Activated T-cell treated with anti-CD3 and anti-CD28 coated beads, Interleukin-2, amount 50 U/mL, for 24 hours (primary cell): Measurements from ENCODE around the gene ADD1.

Experiments used
- DNase-seq: peaks from one replicate; pipeline ENCODE4 v3.0.0-alpha.2; 2020
- H3K27ac Mint-ChIP-seq: 2 replicates; pipeline ENCODE4 v1.8.0; 2020; ENCODE audit warnings: mild to moderate bottlenecking, mixed read lengths
- H3K27me3 Mint-ChIP-seq: 2 replicates; pipeline ENCODE4 v1.8.0; 2020; ENCODE audit warnings: mixed read lengths
- H3K36me3 Mint-ChIP-seq: 2 replicates; pipeline ENCODE4 v1.8.0; 2020; ENCODE audit warnings: low read depth, mixed read lengths
- H3K4me1 Mint-ChIP-seq: 2 replicates; pipeline ENCODE4 v1.8.0; 2020; ENCODE audit warnings: low read depth, mixed read lengths
- H3K4me3 Mint-ChIP-seq: 2 replicates; pipeline ENCODE4 v1.8.0; 2020; ENCODE audit warnings: mild to moderate bottlenecking, moderate library complexity, mixed read lengths
- H3K9me3 Mint-ChIP-seq: 2 replicates; pipeline ENCODE4 v1.8.0; 2020; ENCODE audit warnings: mixed read lengths

The ADD1 gene

GRCh38 chr4:2850966-2851798 is 7.5 kb downstream of the ADD1 start:
- peak overlapping the region; percentile 80 for H3K27ac Mint-ChIP-seq
- H3K27me3 Mint-ChIP-seq = no peaks in the 10 kb centered on the region
- no peak overlapping the region for H3K4me3 Mint-ChIP-seq
- no peaks in the 10 kb centered on the region for H3K9me3 Mint-ChIP-seq
- DNase-seq = no peak
- peaks cover 78% of the 10 kb centered on the region for H3K4me1 Mint-ChIP-seq
- peaks cover 29% of the 10 kb centered on the region for H3K36me3 Mint-ChIP-seq

DNA sequence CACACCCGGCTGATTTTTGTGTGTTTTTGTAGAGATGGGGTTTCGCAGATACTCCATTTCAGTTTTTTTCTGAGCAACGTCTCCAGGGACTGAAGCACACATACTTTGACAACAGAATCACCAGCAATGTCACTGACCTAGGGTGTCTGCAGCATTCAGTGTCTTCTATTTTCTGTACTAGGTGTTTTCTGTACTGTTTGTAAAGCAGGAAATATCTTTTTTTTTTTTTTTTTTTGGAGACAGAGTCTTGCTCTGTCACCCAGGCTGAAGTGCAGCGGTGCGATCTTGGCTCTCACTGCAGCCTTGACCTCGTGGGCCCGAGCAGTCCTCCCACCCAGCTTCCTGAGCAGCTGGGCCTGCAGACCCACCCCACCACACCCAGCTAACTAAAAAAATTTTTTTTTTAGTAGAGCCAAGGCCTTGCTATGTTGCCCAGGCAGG is 8.9 kb downstream of the ADD1 start:
- Mint-ChIP-seq H3K36me3 (peaks cover 31% of the 10 kb centered on the region), H3K27me3 (no peaks in the 10 kb centered on the region), H3K27ac (peak overlapping the region; percentile 87), H3K4me1 (peaks cover 74% of the 10 kb centered on the region), H3K9me3 (no peaks in the 10 kb centered on the region), H3K4me3 (peak overlapping the region; percentile 52)
- DNase-seq = no peak

DNA sequence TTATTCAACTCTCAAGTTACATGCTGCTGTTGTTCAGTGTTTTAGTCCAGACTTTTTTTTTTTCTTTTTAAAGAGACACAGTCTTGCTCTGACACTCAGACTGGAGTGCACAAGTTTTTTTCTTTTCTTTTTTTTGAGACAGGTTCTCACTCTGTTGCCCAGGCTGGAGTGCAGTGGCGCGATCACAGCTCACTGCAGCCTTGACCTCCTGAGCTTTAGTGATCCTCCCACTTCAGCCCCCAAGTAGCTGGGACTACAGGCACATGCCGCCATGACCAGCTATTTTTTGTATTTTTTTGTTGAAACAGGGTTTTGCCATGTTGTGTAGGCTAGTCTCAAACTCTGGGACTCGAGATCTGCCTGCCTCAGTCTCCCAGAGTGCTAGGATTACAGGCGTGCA is 11.9 kb downstream of the ADD1 start:
- Mint-ChIP-seq H3K9me3 (no peaks in the 10 kb centered on the region), H3K36me3 (peaks cover 39% of the 10 kb centered on the region), H3K27me3 (no peaks in the 10 kb centered on the region), H3K4me1 (peaks cover 77% of the 10 kb centered on the region), H3K27ac (no peak overlapping the region), H3K4me3 (no peak overlapping the region)
- DNase-seq = no peak

DNA sequence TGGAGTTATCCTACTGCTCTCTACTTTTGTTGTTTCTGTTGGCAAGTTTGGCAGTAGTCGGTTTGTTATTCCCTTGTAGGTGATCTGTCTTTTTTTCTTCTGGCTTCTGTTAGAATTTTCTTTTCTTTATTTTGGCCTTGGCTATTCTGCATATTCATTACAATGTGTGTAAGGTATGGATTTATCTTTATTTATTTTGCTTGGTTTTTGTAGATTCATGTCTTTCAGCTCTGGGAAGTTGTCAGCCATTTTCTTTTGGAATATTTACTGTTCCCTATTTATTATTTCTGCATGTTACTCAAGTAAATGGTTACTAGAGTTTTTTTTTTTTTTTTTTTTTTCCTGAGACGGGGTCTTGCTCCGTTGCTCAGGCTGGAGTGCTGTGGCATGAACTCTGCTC is 12.6 kb downstream of the ADD1 start:
- peaks cover 39% of the 10 kb centered on the region for H3K36me3 Mint-ChIP-seq
- H3K27ac Mint-ChIP-seq = peak overlapping the region; percentile 45
- peaks cover 76% of the 10 kb centered on the region for H3K4me1 Mint-ChIP-seq
- H3K9me3 Mint-ChIP-seq = no peaks in the 10 kb centered on the region
- no peaks in the 10 kb centered on the region for H3K27me3 Mint-ChIP-seq
- H3K4me3 Mint-ChIP-seq = no peak overlapping the region
- no peak for DNase-seq

GRCh38 chr4:2857349-2857927 is 13.8 kb downstream of the ADD1 start:
- Mint-ChIP-seq H3K9me3 (no peaks in the 10 kb centered on the region), H3K4me3 (no peak overlapping the region), H3K27me3 (no peaks in the 10 kb centered on the region), H3K27ac (peak overlapping the region; percentile 27), H3K4me1 (peaks cover 77% of the 10 kb centered on the region), H3K36me3 (peaks cover 38% of the 10 kb centered on the region)
- DNase-seq = no peak

- H3K4me3 Mint-ChIP-seq = no peak overlapping the region
- H3K4me1 Mint-ChIP-seq = peaks cover 76% of the 10 kb centered on the region
- peaks cover 32% of the 10 kb centered on the region for H3K36me3 Mint-ChIP-seq
- peak overlapping the region; percentile 23 for H3K27ac Mint-ChIP-seq
- no peaks in the 10 kb centered on the region for H3K27me3 Mint-ChIP-seq
- no peak for DNase-seq
- no peaks in the 10 kb centered on the region for H3K9me3 Mint-ChIP-seq
Observed at GRCh38 chr4:2858451-2859217, 15.0 kb downstream of the ADD1 start.

DNA sequence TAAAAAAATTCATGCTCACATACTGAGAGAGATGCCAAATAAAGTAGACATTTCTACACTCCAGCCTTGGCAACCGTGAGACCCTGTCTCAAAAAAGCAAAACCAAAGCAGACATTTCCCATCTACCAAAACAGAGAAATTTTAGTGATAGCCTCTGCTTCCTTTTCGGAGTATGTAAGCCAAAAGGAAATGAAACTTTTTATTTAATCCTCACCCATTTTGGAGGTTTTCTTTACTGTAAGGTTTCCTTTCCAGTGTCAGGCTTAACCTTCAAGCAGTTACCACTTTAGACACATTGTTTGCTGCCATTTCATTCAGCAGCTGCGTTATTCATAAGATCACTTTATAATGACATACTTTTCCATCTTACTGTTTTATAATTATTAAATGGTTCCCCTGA is 15.9 kb downstream of the ADD1 start:
- Mint-ChIP-seq H3K4me3 (no peak overlapping the region), H3K27me3 (no peaks in the 10 kb centered on the region), H3K36me3 (peaks cover 23% of the 10 kb centered on the region), H3K9me3 (no peaks in the 10 kb centered on the region), H3K27ac (peak overlapping the region; percentile 12), H3K4me1 (peaks cover 74% of the 10 kb centered on the region)
- DNase-seq = no peak

DNA sequence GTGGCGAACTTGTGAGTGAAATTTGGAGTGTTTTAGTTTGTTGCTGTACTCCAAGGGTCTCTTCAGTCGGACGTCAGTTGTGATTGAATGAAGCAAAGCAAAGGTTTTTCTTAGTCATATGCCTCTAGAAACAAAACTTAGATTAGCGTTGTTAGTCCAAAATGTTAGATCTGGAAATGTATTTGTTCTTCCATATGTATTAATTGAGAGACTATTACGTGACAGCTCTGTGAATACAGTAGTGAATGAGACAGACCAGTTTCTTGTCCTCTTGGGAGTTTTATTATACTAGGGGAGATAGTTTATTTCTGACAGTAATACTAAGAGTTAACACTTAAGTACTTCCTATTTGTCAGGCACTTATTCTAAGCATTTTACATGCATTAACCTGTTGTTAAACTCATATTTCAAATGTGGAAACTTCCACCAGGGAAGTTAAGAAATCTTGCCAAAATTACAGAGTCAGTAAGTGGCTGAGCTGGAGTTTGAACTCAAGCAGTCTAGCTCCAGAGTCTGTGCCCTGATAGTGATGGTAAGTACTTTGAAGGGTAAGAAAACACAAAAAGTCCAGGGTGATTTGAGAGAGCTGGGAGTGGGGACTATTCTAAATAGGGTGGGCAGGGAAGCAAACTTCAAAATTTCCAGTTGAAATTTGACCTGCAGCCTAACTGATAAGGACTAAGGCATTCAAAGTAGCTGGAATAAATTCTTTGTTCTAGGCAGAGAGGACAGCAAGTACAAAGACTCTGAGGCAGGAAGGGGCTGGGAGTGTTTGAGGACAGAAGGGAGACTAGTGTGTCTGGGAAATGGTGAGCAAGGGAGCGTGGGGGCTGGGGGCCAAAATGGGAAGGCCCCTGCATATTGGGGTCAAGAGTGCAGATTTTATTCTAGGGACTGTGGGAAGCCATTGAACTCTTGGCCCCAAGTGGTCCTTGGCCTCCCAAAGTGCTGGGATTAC is 17.0 kb downstream of the ADD1 start:
- H3K9me3 Mint-ChIP-seq = no peaks in the 10 kb centered on the region
- H3K27me3 Mint-ChIP-seq = no peaks in the 10 kb centered on the region
- no peak for DNase-seq
- peaks cover 77% of the 10 kb centered on the region for H3K4me1 Mint-ChIP-seq
- H3K36me3 Mint-ChIP-seq = peaks cover 15% of the 10 kb centered on the region
- H3K4me3 Mint-ChIP-seq = no peak overlapping the region
- H3K27ac Mint-ChIP-seq = peak overlapping the region; percentile 59

GRCh38 chr4:2861631-2862436 is 18.2 kb downstream of the ADD1 start:
- H3K27ac Mint-ChIP-seq = peak overlapping the region; percentile 51
- H3K36me3 Mint-ChIP-seq = peaks cover 11% of the 10 kb centered on the region
- H3K27me3 Mint-ChIP-seq = no peaks in the 10 kb centered on the region
- H3K4me1 Mint-ChIP-seq = peaks cover 80% of the 10 kb centered on the region
- no peak overlapping the region for H3K4me3 Mint-ChIP-seq
- DNase-seq = no peak
- H3K9me3 Mint-ChIP-seq = no peaks in the 10 kb centered on the region

GRCh38 chr4:2862528-2862927 is 18.9 kb downstream of the ADD1 start:
- peak overlapping the region; percentile 1 for H3K27ac Mint-ChIP-seq
- DNase-seq = no peak
- no peaks in the 10 kb centered on the region for H3K27me3 Mint-ChIP-seq
- no peaks in the 10 kb centered on the region for H3K9me3 Mint-ChIP-seq
- H3K4me3 Mint-ChIP-seq = no peak overlapping the region
- peaks cover 9% of the 10 kb centered on the region for H3K36me3 Mint-ChIP-seq
- peaks cover 82% of the 10 kb centered on the region for H3K4me1 Mint-ChIP-seq

- Mint-ChIP-seq H3K27ac (no peak overlapping the region), H3K36me3 (peaks cover 12% of the 10 kb centered on the region), H3K4me1 (peaks cover 83% of the 10 kb centered on the region), H3K9me3 (no peaks in the 10 kb centered on the region), H3K27me3 (no peaks in the 10 kb centered on the region), H3K4me3 (no peak overlapping the region)
- no peak for DNase-seq
Observed at GRCh38 chr4:2863649-2864048, 20.0 kb downstream of the ADD1 start.

- no peak overlapping the region for H3K4me3 Mint-ChIP-seq
- peaks cover 83% of the 10 kb centered on the region for H3K4me1 Mint-ChIP-seq
- no peaks in the 10 kb centered on the region for H3K9me3 Mint-ChIP-seq
- DNase-seq = no peak
- no peaks in the 10 kb centered on the region for H3K27me3 Mint-ChIP-seq
- H3K36me3 Mint-ChIP-seq = peaks cover 7% of the 10 kb centered on the region
- H3K27ac Mint-ChIP-seq = peak overlapping the region; percentile 19
Observed at GRCh38 chr4:2865196-2865780, 21.6 kb downstream of the ADD1 start.
